IPS DF 19.7 (cell line): ENCODE results near the gene LCP2.

Experiments used
- DNase-seq: peaks from one replicate; pipeline ENCODE4 v3.0.0-alpha.2; 2013; ENCODE audit warnings: low read depth, low spot score

The LCP2 gene

GRCh38 chr5:170217831-170218230, 79.7 kb downstream of the LCP2 start:
- no peak for DNase-seq

GRCh38 chr5:170216257-170216864, 81.2 kb downstream of the LCP2 start:
- no peak for DNase-seq

DNA sequence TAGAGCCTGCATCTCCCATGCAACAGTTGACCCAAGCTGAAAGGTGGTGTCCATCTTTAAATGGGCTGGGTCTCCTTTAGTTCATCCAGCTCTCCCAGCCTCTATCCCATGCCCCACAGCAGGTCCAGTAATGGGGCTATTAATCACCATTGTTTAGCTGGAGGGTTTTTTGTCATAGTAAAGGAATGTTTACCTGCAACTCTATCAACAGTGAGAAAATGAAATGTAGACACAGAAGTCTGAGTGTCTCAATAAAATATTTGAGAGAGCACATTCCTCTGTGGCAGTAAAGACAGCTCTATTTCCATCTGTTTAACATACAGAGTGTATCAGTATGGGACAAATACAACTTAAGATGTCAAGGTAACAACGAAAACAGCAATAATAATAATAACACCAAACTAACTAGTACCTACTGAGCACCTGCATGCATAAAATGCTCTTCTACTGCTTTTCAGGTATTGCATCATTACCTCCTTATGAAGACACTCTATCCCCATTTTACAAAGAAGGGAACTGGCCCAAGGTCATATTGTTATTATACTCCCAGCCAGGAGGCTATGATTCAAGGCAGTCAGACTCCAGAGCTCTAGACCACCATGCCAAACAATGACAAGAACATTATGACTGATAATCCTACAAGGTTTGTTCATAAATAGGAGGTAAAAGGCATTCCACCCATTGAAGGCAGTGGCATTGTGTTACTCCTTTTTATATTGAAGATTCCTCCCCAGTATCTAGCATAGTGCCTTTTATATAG, 85.8 kb downstream of the LCP2 start:
- DNase-seq, result no peak

- no peak for DNase-seq
Measured at GRCh38 chr5:170206958-170207357, 90.6 kb downstream of the LCP2 start.

- DNase-seq, result no peak
Measured at GRCh38 chr5:170206216-170206615, 91.4 kb downstream of the LCP2 start.

DNA sequence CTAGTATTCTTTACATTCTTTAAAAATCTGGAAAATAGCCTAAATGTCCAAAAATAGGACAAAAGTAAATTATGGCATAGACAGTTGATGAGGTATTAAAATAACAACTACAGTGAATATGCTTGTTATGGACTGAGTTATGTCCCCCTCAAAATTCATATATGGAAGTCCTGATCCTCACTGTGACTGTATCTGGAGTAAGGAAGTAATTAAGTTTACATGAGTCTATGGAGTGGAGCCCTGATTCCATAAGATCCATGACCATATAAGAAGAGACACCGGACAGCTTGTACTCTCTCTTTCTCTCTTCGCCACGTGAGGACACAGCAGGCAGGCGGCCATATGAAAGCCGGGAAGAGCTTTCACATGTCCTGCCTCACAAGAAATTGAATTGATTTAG, 93.4 kb downstream of the LCP2 start:
- DNase-seq, result no peak

DNA sequence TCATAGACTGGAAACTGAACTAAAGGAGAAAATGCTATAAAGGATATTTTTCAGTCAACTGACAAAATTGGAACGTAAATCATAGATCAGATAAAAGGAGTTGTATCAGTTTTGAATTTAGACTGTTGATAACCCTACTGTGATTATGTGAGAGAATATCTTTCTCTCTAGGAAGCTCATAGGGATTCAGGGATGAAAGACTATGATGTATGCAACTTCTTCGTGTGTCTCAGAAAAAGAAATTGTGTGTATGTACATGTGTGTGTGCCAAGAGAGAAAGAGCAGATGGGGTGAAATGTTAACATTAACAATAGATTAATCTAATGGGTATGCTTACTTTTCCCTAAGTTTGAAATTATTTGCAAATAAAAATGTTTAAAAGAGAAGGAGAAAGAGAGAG, 95.5 kb downstream of the LCP2 start:
- no peak for DNase-seq

GRCh38 chr5:170201311-170201710, 96.3 kb downstream of the LCP2 start:
- DNase-seq, result no peak

DNA sequence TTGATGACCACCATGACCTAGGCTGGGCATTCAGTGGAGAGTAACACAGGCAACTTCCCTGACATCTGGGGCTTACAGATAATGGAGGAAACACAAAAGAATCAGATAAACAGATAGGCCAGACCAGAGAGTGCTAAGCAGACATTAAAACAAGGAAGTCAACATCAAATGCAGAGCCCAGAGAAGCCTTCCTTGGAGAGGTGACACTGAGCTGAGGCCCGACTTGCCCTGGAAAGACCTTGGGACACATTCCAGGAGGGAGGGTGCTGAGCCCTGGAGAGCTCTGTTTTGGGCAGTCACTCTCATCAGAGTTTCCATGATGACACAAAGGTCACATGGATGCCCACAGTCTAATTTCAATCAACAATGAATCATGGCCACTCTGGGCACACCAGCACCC, 96.7 kb downstream of the LCP2 start:
- no peak for DNase-seq
